Measurements from ENCODE around the gene CIDEA.

Gene CIDEA

GRCh38 chr18:12302391-12303147, 48.4 kb downstream of the CIDEA start:
- no peak for DNase-seq

GRCh38 chr18:12304351-12305210, 50.4 kb downstream of the CIDEA start:
- no peak for DNase-seq

- DNase-seq: no peak
These were observed 51.0 kb downstream of the CIDEA start for GRCh38 chr18:12305211-12305610.

GRCh38 chr18:12305930-12306629, 51.9 kb downstream of the CIDEA start:
- DNase-seq: no peak

GRCh38 chr18:12306752-12307700, 52.9 kb downstream of the CIDEA start:
- DNase-seq: no peak

- no peak for DNase-seq
These were observed 53.7 kb downstream of the CIDEA start, which contains the start of gene TUBB6 for GRCh38 chr18:12307701-12308385. TSS of gene TUBB6 (plus strand) at chr18:12308241. CDS start at chr18:12308293, 52 bp downstream.

GRCh38 chr18:12308386-12309100, 54.4 kb downstream of the CIDEA start:
- DNase-seq: no peak

GRCh38 chr18:12309683-12310198, 55.6 kb downstream of the CIDEA start:
- no peak for DNase-seq

- no peak for DNase-seq
These were observed 56.6 kb downstream of the CIDEA start for GRCh38 chr18:12310762-12311161.

- DNase-seq: no peak
These were observed 58.8 kb downstream of the CIDEA start for GRCh38 chr18:12312976-12313375.

- no peak for DNase-seq
These were observed 59.5 kb downstream of the CIDEA start for GRCh38 chr18:12313530-12314245.

- DNase-seq: no peak
These were observed 60.6 kb downstream of the CIDEA start for GRCh38 chr18:12314591-12315305.

GRCh38 chr18:12315490-12315889, 61.3 kb downstream of the CIDEA start:
- no peak for DNase-seq

GRCh38 chr18:12315911-12316310, 61.8 kb downstream of the CIDEA start:
- no peak for DNase-seq

- no peak for DNase-seq
These were observed 63.6 kb downstream of the CIDEA start for GRCh38 chr18:12317664-12318333.

- DNase-seq: no peak
These were observed 64.2 kb downstream of the CIDEA start for GRCh38 chr18:12318334-12318697.

- no peak for DNase-seq
These were observed 64.7 kb downstream of the CIDEA start for GRCh38 chr18:12318857-12319256.

- no peak for DNase-seq
These were observed 67.2 kb downstream of the CIDEA start for GRCh38 chr18:12321333-12321732.

All from CD4-positive, alpha-beta T cell treated with Interleukin-17A for 4 hours (primary cell).